ENCODE results near the gene TNFRSF13B.

GRCh38 chr17:16977932-16978331, 6.0 kb upstream of the TNFRSF13B start:
- TF ChIP-seq CTCF (IDR thresholded peaks at IDR 0.05; ENCODE audit: low read depth, low read length) (no peak), EZH2phosphoT487 (IDR thresholded peaks at IDR 0.05; ENCODE audit: low read depth) (no peak)

All from OCI-LY3 (cell line).